OCI-LY7 (cell line): ENCODE measurements around the gene SMYD3. TPM values are rescaled to one million over a fixed set of nuclear protein-coding genes. Genes with fewer than 3 reads are reported as not detected.

Source experiments
- BruUV-seq: library from RNA; stranded (reverse); fragments of 400-500 nt; replicated peaks from 2 replicates; lab custom pipeline; 2021; lab: Mats Ljungman, UMichigan
- CTCF ChIA-PET: fragments of 300-600 bp; sonication (Branson Sonifier 250); formaldehyde crosslinking; loops from one replicate; lab custom pipeline; 2022; ENCODE audit warnings: antibody characterized with exemption; ENCODE audit not compliant: unreplicated experiment; lab: Charles Lee
- POLR2A ChIA-PET: fragments of 300-600 bp; sonication (Branson Sonifier 250); formaldehyde crosslinking; loops from one replicate; lab custom pipeline; 2022; ENCODE audit warnings: antibody characterized with exemption; lab: Charles Lee
- DNase-seq: peaks from one replicate; pipeline ENCODE4 v3.0.0-alpha.2; 2015; ENCODE audit warnings: low spot score
- H2AFZ ChIP-seq: fragments of 200-600 bp; sonication (generic), shearing (Covaris generic); 2 replicates; pipeline ENCODE4 v1.6.1; 2014; ENCODE audit warnings: mild to moderate bottlenecking, antibody characterized with exemption, low read length, moderate library complexity
- H3K27ac ChIP-seq: fragments of 200-600 bp; sonication (generic); 2 replicates; pipeline ENCODE4 v1.5.1; 2014; ENCODE audit warnings: mixed run types, low read depth, mild to moderate bottlenecking, moderate library complexity, low read length, inconsistent platforms; ENCODE audit not compliant: poor library complexity, severe bottlenecking
- H3K36me3 ChIP-seq: fragments of 200-600 bp; sonication (generic); 2 replicates; pipeline ENCODE4 v1.6.1; 2014; ENCODE audit warnings: mild to moderate bottlenecking, antibody characterized with exemption, low read length, moderate library complexity, mixed read lengths; ENCODE audit not compliant: insufficient read depth
- H3K4me1 ChIP-seq: fragments of 200-600 bp; sonication (generic); 2 replicates; pipeline ENCODE4 v1.5.1; 2014; ENCODE audit warnings: mild to moderate bottlenecking, low read length; ENCODE audit not compliant: insufficient read depth, poor library complexity, severe bottlenecking
- H3K4me2 ChIP-seq: fragments of 200-600 bp; sonication (generic); 2 replicates; pipeline ENCODE4 v1.6.1; 2014; ENCODE audit warnings: mild to moderate bottlenecking, low read length
- H3K4me3 ChIP-seq: fragments of 200-600 bp; sonication (generic); 2 replicates; pipeline ENCODE4 v1.5.1; 2014; ENCODE audit warnings: mild to moderate bottlenecking, low read depth, low read length; ENCODE audit not compliant: poor library complexity, severe bottlenecking
- H3K79me2 ChIP-seq: fragments of 200-600 bp; sonication (generic); 2 replicates; pipeline ENCODE4 v1.6.1; 2016; ENCODE audit warnings: low read depth, mild to moderate bottlenecking, low read length, moderate library complexity, mixed read lengths; ENCODE audit not compliant: insufficient read depth
- H3K9me2 ChIP-seq: fragments of 200-600 bp; sonication (generic); 2 replicates; pipeline ENCODE4 v1.6.1; 2016; ENCODE audit warnings: mild to moderate bottlenecking, low read length, mixed read lengths; ENCODE audit not compliant: insufficient read depth
- H3K9me3 ChIP-seq: fragments of 200-600 bp; sonication (generic); 2 replicates; pipeline ENCODE4 v1.6.1; 2014; ENCODE audit warnings: mild to moderate bottlenecking, mixed run types, low read length, mixed read lengths
- H4K20me1 ChIP-seq: fragments of 200-600 bp; sonication (generic); 2 replicates; pipeline ENCODE4 v1.6.1; 2014; ENCODE audit warnings: mild to moderate bottlenecking, antibody characterized with exemption, low read length, moderate library complexity, mixed read lengths; ENCODE audit not compliant: insufficient read depth
- EZH2phosphoT487 ChIP-seq: fragments of 200-600 bp; sonication (generic); IDR thresholded peaks from 2 replicates; pipeline ENCODE4 v1.6.1; 2018; ENCODE audit warnings: low read depth, borderline replicate concordance, mild to moderate bottlenecking, mixed run types, antibody characterized with exemption, low read length, moderate library complexity, mixed read lengths
- intact Hi-C: fragments of 100-400 bp; cut with micrococcal nuclease; formaldehyde crosslinking; loops from one replicate; pipeline ENCODE4 v1.10.0; 2022; ENCODE audit not compliant: unreplicated experiment
- total RNA-seq, 2 experiments: library from RNA; depleted of rRNA in 1 of 2; stranded (reverse); fragments of >200 nt in 1 of 2; shearing (Covaris generic) in 1 of 2; gene quantifications; 2 replicates each; pipeline ENCODE4 v1.2.3, GENCODE V29; 2014 to 2022
- TF ChIP-seq, protein P1 (sequence below): fragments of 200-600 bp; sonication (generic); conservative IDR thresholded peaks from 2 replicates; pipeline ENCODE4 v1.5.1; 2014; ENCODE audit warnings: mild to moderate bottlenecking, antibody characterized with exemption, low read length, moderate library complexity, mixed read lengths

SMYD3 gene
- total RNA-seq, 2 experiments from 2014 or later: 28.9 to 34.5 TPM

DNA sequence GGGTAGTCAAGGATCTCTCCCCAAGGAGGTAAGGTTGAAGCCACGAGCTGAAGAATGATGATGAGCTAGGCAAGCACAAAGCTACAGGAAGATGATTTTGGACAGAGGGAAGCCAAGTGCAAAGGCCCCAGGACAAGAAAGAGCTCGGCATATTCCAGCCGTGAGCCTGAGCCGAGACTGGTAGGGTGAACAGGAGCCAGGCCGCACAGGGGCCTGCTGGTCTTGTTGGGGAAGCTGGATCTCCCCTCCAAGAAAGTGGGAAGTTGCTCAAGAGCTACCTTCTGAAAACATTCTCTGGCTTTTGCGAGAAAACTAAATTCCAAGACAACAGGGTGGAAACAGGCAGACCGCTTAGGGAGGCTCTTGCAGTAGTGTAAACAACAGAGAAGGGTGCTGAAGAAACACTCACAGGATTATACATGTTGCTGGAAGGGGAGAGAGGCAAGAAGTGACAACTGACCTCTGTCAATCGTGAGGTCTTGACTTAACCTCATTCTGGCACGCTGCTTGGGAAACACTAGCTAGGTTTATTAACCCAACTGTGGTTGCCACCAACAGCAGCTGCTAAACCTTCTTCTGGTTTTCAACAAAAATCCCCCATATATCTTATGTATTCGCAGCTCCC, 625.2 kb downstream of the SMYD3 start:
- POLR2A ChIA-PET: interaction anchor here (0.8 to 3.6 kb wide), 2 partner anchors 13 to 216 kb away, joined by 3 to 8 read pairs; no protein-coding TSS in a partner anchor
- H2AFZ ChIP-seq: no peak overlapping the region
- intact Hi-C loops: no loop called here
- no peaks in the 10 kb centered on the region for H3K9me2 ChIP-seq
- TF ChIP-seq, protein P1, sequence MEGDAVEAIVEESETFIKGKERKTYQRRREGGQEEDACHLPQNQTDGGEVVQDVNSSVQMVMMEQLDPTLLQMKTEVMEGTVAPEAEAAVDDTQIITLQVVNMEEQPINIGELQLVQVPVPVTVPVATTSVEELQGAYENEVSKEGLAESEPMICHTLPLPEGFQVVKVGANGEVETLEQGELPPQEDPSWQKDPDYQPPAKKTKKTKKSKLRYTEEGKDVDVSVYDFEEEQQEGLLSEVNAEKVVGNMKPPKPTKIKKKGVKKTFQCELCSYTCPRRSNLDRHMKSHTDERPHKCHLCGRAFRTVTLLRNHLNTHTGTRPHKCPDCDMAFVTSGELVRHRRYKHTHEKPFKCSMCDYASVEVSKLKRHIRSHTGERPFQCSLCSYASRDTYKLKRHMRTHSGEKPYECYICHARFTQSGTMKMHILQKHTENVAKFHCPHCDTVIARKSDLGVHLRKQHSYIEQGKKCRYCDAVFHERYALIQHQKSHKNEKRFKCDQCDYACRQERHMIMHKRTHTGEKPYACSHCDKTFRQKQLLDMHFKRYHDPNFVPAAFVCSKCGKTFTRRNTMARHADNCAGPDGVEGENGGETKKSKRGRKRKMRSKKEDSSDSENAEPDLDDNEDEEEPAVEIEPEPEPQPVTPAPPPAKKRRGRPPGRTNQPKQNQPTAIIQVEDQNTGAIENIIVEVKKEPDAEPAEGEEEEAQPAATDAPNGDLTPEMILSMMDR: no peak
- no peak for TF ChIP-seq EZH2phosphoT487
- no TSS peak for BruUV-seq
- DNase-seq: no peak
- H3K27ac ChIP-seq: no peak overlapping the region
- H4K20me1 ChIP-seq: no peaks in the 10 kb centered on the region
- H3K4me1 ChIP-seq: no peaks in the 10 kb centered on the region
- no peaks in the 10 kb centered on the region for H3K79me2 ChIP-seq
- CTCF ChIA-PET: no interaction called here
- no peak overlapping the region for H3K4me2 ChIP-seq
- no peak overlapping the region for H3K4me3 ChIP-seq
- no peaks in the 10 kb centered on the region for H3K9me3 ChIP-seq
- H3K36me3 ChIP-seq: no peaks in the 10 kb centered on the region

DNA sequence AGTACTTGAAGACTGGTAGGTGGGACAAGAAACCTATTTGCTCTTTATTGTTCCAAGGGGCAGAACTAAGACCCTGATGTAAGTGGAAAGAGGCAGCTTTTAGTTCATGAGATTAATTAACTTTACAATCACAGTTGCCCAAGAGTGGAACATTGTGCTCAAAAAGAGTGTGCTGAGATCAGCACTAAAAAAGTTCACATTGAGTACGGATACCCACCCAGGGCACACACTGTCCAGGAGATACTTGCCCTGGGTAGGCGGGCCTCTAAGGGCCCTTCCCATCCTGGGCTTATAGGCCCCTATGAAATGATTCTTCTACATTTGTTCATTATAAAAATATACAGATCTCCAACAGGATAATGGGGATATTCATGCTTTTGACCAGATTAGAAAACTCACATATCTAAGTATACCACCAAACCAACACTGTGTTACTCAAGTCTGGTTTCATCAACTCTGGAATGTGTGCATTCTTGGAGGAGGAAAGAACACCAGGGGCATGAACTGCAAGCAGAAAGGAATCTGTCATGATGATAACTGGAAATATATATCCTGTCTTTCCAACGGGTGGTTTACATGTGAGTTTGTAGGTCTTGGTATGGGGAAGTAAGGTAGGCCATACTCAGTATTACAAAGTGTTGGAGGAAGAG, 626.2 kb downstream of the SMYD3 start:
- Histone ChIP-seq H4K20me1 (no peaks in the 10 kb centered on the region), H3K4me1 (no peaks in the 10 kb centered on the region), H3K36me3 (no peaks in the 10 kb centered on the region), H3K4me2 (no peak overlapping the region), H3K79me2 (no peaks in the 10 kb centered on the region), H2AFZ (no peak overlapping the region), H3K9me2 (no peaks in the 10 kb centered on the region), H3K4me3 (no peak overlapping the region), H3K9me3 (no peaks in the 10 kb centered on the region), H3K27ac (no peak overlapping the region)
- BruUV-seq: no TSS peak
- no peak for DNase-seq
- TF ChIP-seq, protein P1: no peak
- no peak for TF ChIP-seq EZH2phosphoT487
- intact Hi-C loops: no loop called here
- POLR2A ChIA-PET: interaction anchor here (0.6 to 3.6 kb wide), 2 partner anchors 12 to 578 kb away, joined by 3 to 8 read pairs; no protein-coding TSS in a partner anchor
- CTCF ChIA-PET: no interaction called here

GRCh38 chr1:245879091-245879490, 628.0 kb downstream of the SMYD3 start:
- H3K9me2 ChIP-seq: no peaks in the 10 kb centered on the region
- intact Hi-C loops: no loop called here
- no peaks in the 10 kb centered on the region for H3K4me1 ChIP-seq
- no peaks in the 10 kb centered on the region for H3K79me2 ChIP-seq
- DNase-seq: no peak
- H3K36me3 ChIP-seq: no peaks in the 10 kb centered on the region
- TF ChIP-seq EZH2phosphoT487: no peak
- TF ChIP-seq, protein P1: no peak
- H3K4me2 ChIP-seq: no peak overlapping the region
- no peaks in the 10 kb centered on the region for H3K9me3 ChIP-seq
- POLR2A ChIA-PET: interaction anchor here (0.6 kb wide), 1 partner anchor 1684 kb away, joined by 3 read pairs; no protein-coding TSS in a partner anchor
- no peak overlapping the region for H3K27ac ChIP-seq
- CTCF ChIA-PET: no interaction called here
- no peaks in the 10 kb centered on the region for H4K20me1 ChIP-seq
- BruUV-seq: no TSS peak
- H3K4me3 ChIP-seq: no peak overlapping the region
- H2AFZ ChIP-seq: no peak overlapping the region
